Peyer's patch (tissue), 4 donors: ENCODE results near the gene PDGFC.
A peak's percentile ranks its signal among the peaks of the same experiment; 100 is the strongest.

Experiments used
- POLR2A ChIP-seq, 2 donors: fragments of 450-650 bp; IDR thresholded peaks; one replicate each; pipeline ENCODE4 v1.5.1; 2017; ENCODE audit warnings: antibody characterized with exemption in 2 of 2, mild to moderate bottlenecking in 2 of 2, moderate library complexity in 2 of 2
- TF ChIP-seq, protein P1 (sequence below), 6 experiments: fragments of 450-650 bp in 4 of 6; fragments of 200-600 bp in 2 of 6; sonication (generic) in 1 of 6; IDR thresholded peaks; one replicate each; pipeline ENCODE4 v1.5.1; 2017 to 2019; ENCODE audit warnings: antibody characterized with exemption in 6 of 6, mild to moderate bottlenecking in 3 of 6, moderate library complexity in 1 of 6

DNA sequence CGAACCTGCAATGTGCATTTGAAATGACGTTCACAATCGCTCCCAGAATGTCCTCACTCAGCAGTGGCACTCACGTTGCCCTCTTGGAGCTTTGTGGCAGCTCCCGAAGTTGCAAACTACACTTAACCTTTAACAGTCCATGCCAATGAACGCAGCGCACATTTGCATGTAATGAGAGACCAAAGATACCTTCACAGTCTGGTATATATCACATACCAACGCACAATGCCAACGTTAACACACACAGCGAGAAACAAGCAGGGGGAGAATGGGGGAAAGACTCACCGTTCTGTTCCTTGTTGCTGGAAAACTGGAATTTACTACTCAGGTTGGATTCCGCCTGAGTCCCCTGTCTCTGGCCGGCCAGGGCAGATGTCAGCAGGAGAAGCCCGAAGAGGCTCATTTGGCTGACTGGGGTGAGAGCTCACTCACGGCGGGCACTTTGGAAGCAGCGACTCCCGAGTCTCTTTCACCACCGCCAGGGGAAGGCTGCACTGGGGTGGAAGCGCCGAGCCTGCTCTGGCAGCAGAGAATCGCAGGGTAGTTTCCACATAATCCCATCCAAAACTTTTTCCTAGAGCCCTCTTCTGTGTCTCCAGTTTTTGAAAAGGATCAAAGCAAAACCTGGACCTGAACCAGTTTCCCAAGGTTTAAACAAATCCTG, 966 bp downstream of the PDGFC start:
- peak; percentile 9 to 26 for TF ChIP-seq POLR2A (IDR thresholded peaks at IDR 0.05)
- TF ChIP-seq, protein P1, sequence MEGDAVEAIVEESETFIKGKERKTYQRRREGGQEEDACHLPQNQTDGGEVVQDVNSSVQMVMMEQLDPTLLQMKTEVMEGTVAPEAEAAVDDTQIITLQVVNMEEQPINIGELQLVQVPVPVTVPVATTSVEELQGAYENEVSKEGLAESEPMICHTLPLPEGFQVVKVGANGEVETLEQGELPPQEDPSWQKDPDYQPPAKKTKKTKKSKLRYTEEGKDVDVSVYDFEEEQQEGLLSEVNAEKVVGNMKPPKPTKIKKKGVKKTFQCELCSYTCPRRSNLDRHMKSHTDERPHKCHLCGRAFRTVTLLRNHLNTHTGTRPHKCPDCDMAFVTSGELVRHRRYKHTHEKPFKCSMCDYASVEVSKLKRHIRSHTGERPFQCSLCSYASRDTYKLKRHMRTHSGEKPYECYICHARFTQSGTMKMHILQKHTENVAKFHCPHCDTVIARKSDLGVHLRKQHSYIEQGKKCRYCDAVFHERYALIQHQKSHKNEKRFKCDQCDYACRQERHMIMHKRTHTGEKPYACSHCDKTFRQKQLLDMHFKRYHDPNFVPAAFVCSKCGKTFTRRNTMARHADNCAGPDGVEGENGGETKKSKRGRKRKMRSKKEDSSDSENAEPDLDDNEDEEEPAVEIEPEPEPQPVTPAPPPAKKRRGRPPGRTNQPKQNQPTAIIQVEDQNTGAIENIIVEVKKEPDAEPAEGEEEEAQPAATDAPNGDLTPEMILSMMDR (IDR thresholded peaks at IDR 0.05), result peak in 3 of 6 experiments; percentile 37 to 50 (median 48)
